GM12878 (cell line): Measurements from ENCODE around the gene NHLRC4. TPM values are rescaled to one million over a fixed set of nuclear protein-coding genes. Genes with fewer than 3 reads are reported as not detected.
"Not testable (repeated sequence)": the region's sequence is repeated elsewhere in the genome, so short reads cannot be mapped to it uniquely, and the experiment has no call there.

ENCODE experiments used
- ATAC-seq: fragments of 200-7000 bp; cut with Tn5 transposase; 3 replicates; pipeline ENCODE4 v1.9.1; 2020; ENCODE audit warnings: mild to moderate bottlenecking, moderate library complexity
- BruUV-seq: library from RNA; stranded (reverse); fragments of 400-500 nt; replicated peaks from 2 replicates; lab custom pipeline; 2021; lab: Mats Ljungman, UMichigan
- CTCF ChIA-PET: fragments of 300-600 bp; sonication (Branson Sonifier 250); formaldehyde crosslinking; extraction: SDS; loops from one replicate; lab custom pipeline; 2021; ENCODE audit warnings: inconsistent platforms; lab: Yijun Ruan, JAX
- POLR2A ChIA-PET: fragments of 350-600 bp; formaldehyde crosslinking; extraction: SDS; loops from one replicate; lab custom pipeline; 2021; ENCODE audit warnings: inconsistent platforms; lab: Charles Lee
- RAD21 ChIA-PET: fragments of 300-600 bp; sonication (Branson Sonifier 250); formaldehyde crosslinking; loops from one replicate; lab custom pipeline; 2023; ENCODE audit warnings: antibody characterized with exemption; ENCODE audit not compliant: unreplicated experiment; lab: Charles Lee
- SMC1A ChIA-PET: fragments of 300-600 bp; sonication (Branson Sonifier 250); formaldehyde crosslinking; loops from one replicate; lab custom pipeline; 2023; ENCODE audit not compliant: unreplicated experiment, uncharacterized antibody; lab: Charles Lee
- DNase-seq: peaks from one replicate; pipeline ENCODE4 v3.0.0-alpha.2; 2011; ENCODE audit warnings: low read depth, low spot score
- FAIRE-seq: peaks from 3 replicates; lab custom pipeline; 2011; peaks lifted over from hg19 to GRCh38; lab: Jason Lieb, UNC
- H2AFZ ChIP-seq: 2 replicates; pipeline ENCODE4 v1.6.0; 2011; ENCODE audit warnings: low read depth, low read length, control low read depth; ENCODE audit not compliant: control insufficient read depth
- H3K27ac ChIP-seq: 2 replicates; pipeline ENCODE4 v1.5.1; 2011; ENCODE audit warnings: control low read depth; ENCODE audit not compliant: control insufficient read depth, insufficient read depth
- H3K27me3 ChIP-seq, 2 experiments: replicated peaks in 1 of 2; 2 replicates each; pipeline versions ENCODE4 v1.6.0 to v1.6.1; 2011; ENCODE audit warnings: low read length in 1 of 2; ENCODE audit not compliant: control insufficient read depth in 2 of 2, insufficient read depth in 2 of 2
- H3K36me3 ChIP-seq, 2 experiments: 2 replicates each; pipeline ENCODE4 v1.5.1; 2011; ENCODE audit warnings: low read length in 1 of 2; ENCODE audit not compliant: control insufficient read depth in 2 of 2, insufficient read depth in 2 of 2
- H3K4me1 ChIP-seq: 2 replicates; pipeline ENCODE4 v1.6.1; 2011; ENCODE audit warnings: mild to moderate bottlenecking, low read length, moderate library complexity, mixed read lengths; ENCODE audit not compliant: control insufficient read depth, insufficient read depth
- H3K4me2 ChIP-seq: 2 replicates; pipeline ENCODE4 v1.6.0; 2011; ENCODE audit warnings: control low read depth; ENCODE audit not compliant: control insufficient read depth, insufficient read depth
- H3K4me3 ChIP-seq: fragments of 200-600 bp; sonication (generic); 2 replicates; pipeline ENCODE4 v1.5.1; 2016
- H3K79me2 ChIP-seq: 2 replicates; pipeline ENCODE4 v1.6.0; 2011; ENCODE audit warnings: low read length; ENCODE audit not compliant: control insufficient read depth, insufficient read depth
- H3K9ac ChIP-seq: 2 replicates; pipeline ENCODE4 v1.8.0; 2011; ENCODE audit warnings: low read length, control low read depth, mixed read lengths; ENCODE audit not compliant: control insufficient read depth, insufficient read depth
- H3K9me3 ChIP-seq: replicated peaks from 3 replicates; pipeline ENCODE4 v1.5.1; 2011; ENCODE audit warnings: mild to moderate bottlenecking, low read length; ENCODE audit not compliant: control insufficient read depth, insufficient read depth
- H4K20me1 ChIP-seq: 2 replicates; pipeline ENCODE4 v1.6.0; 2011; ENCODE audit not compliant: control insufficient read depth, insufficient read depth
- BCL11A ChIP-seq: IDR thresholded peaks from 2 replicates; pipeline ENCODE4 v1.6.1; 2011; ENCODE audit warnings: low read depth, low read length
- CHD1 ChIP-seq: IDR thresholded peaks from 2 replicates; pipeline ENCODE4 v1.6.1; 2012; ENCODE audit warnings: low read depth, low read length, improper control_type of control experiment
- EGR1 ChIP-seq, 2 experiments: IDR thresholded peaks; 1 replicate in 1 of 2; 2 replicates in 1 of 2; pipeline ENCODE4 v1.6.1; 2011 to 2012; ENCODE audit warnings: low read depth in 2 of 2, low read length in 2 of 2, borderline replicate concordance in 1 of 2, mild to moderate bottlenecking in 1 of 2, moderate library complexity in 1 of 2
- ESRRA ChIP-seq: IDR thresholded peaks from 2 replicates; pipeline ENCODE4 v1.6.1; 2012; ENCODE audit warnings: mild to moderate bottlenecking, low read length, improper control_type of control experiment
- KAT2A ChIP-seq: conservative IDR thresholded peaks from 2 replicates; pipeline ENCODE4 v1.6.1; 2011; ENCODE audit warnings: low read depth, low read length; ENCODE audit not compliant: control insufficient read depth
- MLLT1 ChIP-seq: fragments of 450-650 bp; IDR thresholded peaks from 2 replicates; pipeline ENCODE4 v1.6.1; 2016; ENCODE audit warnings: mild to moderate bottlenecking
- NFIC ChIP-seq: IDR thresholded peaks from 2 replicates; pipeline ENCODE4 v1.6.1; 2012; ENCODE audit warnings: low read depth, mild to moderate bottlenecking, inconsistent platforms, low read length, moderate library complexity
- NR2F1 ChIP-seq: fragments of 450-650 bp; conservative IDR thresholded peaks from 2 replicates; pipeline ENCODE4 v1.6.1; 2017; ENCODE audit warnings: mild to moderate bottlenecking
- SIX5 ChIP-seq: IDR thresholded peaks from 2 replicates; pipeline ENCODE4 v1.6.1; 2011; ENCODE audit warnings: mild to moderate bottlenecking, low read depth, low read length, moderate library complexity; ENCODE audit not compliant: severe bottlenecking
- ZNF274 ChIP-seq: IDR thresholded peaks from one replicate; pipeline ENCODE4 v1.8.0; 2011; ENCODE audit not compliant: insufficient read length, insufficient read depth
- WGBS: methylation state at CpG from one replicate; pipeline ENCODE4 v1.1.6; 2016; ENCODE audit warnings: low lambda C conversion rate; ENCODE audit not compliant: insufficient replicate concordance, insufficient coverage; ENCODE audit errors: missing lambda C conversion rate; 5-methylcytosine and 5-hydroxymethylcytosine counted together
- in situ Hi-C: fragments of 300-500 bp; cut with MboI; formaldehyde crosslinking; loops from 9 replicates; pipeline ENCODE4 v1.14.3; 2018; ENCODE audit warnings: mixed read lengths
- intact Hi-C: fragments of 100-400 bp; cut with micrococcal nuclease; formaldehyde crosslinking; loops from one replicate; pipeline ENCODE4 v1.14.2; 2022; ENCODE audit not compliant: unreplicated experiment
- polyA plus RNA-seq, 11 experiments: library from polyadenylated mRNA; depleted of rRNA in 4 of 11; unstranded in 6 of 11; stranded (reverse) in 5 of 11; fragments of >200 nt; fragmentation: Nextera tagmentation in 4 of 11; fragmentation: Illumina TruSeq in 1 of 11; extraction: Ambion mirVana in 4 of 11; extraction: Trizol in 1 of 11; gene quantifications; 1 replicate in 1 of 11; 2 replicates in 10 of 11; pipeline versions ENCODE4 v1.2.1 to v1.2.3, GENCODE V29; 2011 to 2016; ENCODE audit warnings: inconsistent platforms in 2 of 11, missing spikeins in 2 of 11, low read depth in 1 of 11
- total RNA-seq, 4 experiments: library from RNA; depleted of rRNA in 3 of 4; stranded (reverse); fragments of >200 nt in 3 of 4; fragmentation: Illumina TruSeq in 1 of 4; extraction: Trizol in 1 of 4; gene quantifications; 2 replicates each; pipeline versions ENCODE4 v1.2.1 to v1.2.3, GENCODE V29; 2013 to 2021

NHLRC4 gene
- total and polyA plus RNA-seq, 10 of the 15 experiments (the other 5 are each of a cell fraction or from before 2014, with no cell fraction given): 0.07 to 1.1 (median 0.57) TPM; not detected in 3

DNA sequence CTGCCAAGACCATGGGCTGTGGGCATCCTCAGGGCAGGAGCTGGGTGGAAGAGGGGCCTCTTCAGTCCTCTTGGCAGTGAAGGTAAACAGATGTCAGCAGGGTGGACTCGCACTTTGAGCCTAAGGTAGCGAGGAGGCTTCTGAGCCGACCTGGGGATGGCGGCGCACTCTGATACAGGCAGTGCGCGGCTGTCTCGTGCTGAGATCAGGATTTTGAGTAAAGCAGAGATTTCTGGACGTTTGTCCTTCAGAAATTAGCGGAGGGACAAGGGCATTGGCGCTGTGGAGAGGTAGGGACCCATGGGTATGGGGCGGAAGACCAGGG, 29.9 kb downstream of the NHLRC4 start:
- Histone ChIP-seq H3K4me3 (no peak overlapping the region), H3K36me3 (peaks cover 0 to 4% of the 10 kb centered on the region in 2 experiments; a peak in 2 of 4 replicates), H3K79me2 (peaks cover 1% of the 10 kb centered on the region; the same call in 1 of the 2 replicates), H3K9me3 (no peaks in the 10 kb centered on the region; the same call in 2 of the 3 replicates), H2AFZ (no peak overlapping the region), H3K4me2 (no peak overlapping the region), H3K4me1 (no peaks in the 10 kb centered on the region; the same call in 1 of the 2 replicates), H3K9ac (no peak overlapping the region), H3K27ac (no peak overlapping the region), H3K27me3 (no peaks in the 10 kb centered on the region), H4K20me1 (no peaks in the 10 kb centered on the region)
- ATAC-seq (no peak), DNase-seq (no peak), FAIRE-seq (no peak)
- WGBS: 92% methylated on average over 12 of the region's 12 CpGs
- intact Hi-C loops (no loop called here), in situ Hi-C loops (no loop called here)
- no TSS peak for BruUV-seq
- RAD21 ChIA-PET: no interaction called here
- SMC1A ChIA-PET: no interaction called here
- CTCF ChIA-PET: interaction anchor here (0.9 kb wide), 1 partner anchor 9 kb away, joined by 4 read pairs; no protein-coding TSS in a partner anchor
- POLR2A ChIA-PET: no interaction called here
- no peak for TF ChIP-seq BCL11A
- TF ChIP-seq EGR1 (IDR thresholded peaks at IDR 0.05; ENCODE audit: borderline replicate concordance in 1 of 2, low read depth in 2 of 2, low read length in 2 of 2): no peak
- TF ChIP-seq NR2F1: no peak
- TF ChIP-seq SIX5: no peak
- no peak for TF ChIP-seq MLLT1
- no peak for TF ChIP-seq NFIC
- TF ChIP-seq CHD1: no peak
- TF ChIP-seq ESRRA: no peak
- no peak for TF ChIP-seq KAT2A
- TF ChIP-seq ZNF274: no peak

GRCh38 chr16:597655-598054, 30.9 kb downstream of the NHLRC4 start:
- in situ Hi-C loops, POLR2A ChIA-PET, H3K27ac ChIP-seq, RAD21 ChIA-PET, H3K9ac ChIP-seq, FAIRE-seq, H3K9me3 ChIP-seq, CTCF ChIA-PET, H3K4me1 ChIP-seq, DNase-seq, H4K20me1 ChIP-seq, H2AFZ ChIP-seq, BruUV-seq, H3K27me3 ChIP-seq, H3K4me3 ChIP-seq, intact Hi-C loops, H3K79me2 ChIP-seq, H3K36me3 ChIP-seq, SMC1A ChIA-PET, H3K4me2 ChIP-seq, ATAC-seq: not testable (repeated sequence)
- WGBS: 90% methylated on average over 5 of the region's 7 CpGs
